ENCODE results near the gene NELFE. TPM values are rescaled to one million over a fixed set of nuclear protein-coding genes. Genes with fewer than 3 reads are reported as not detected.

The NELFE gene
- total RNA-seq, 1 experiment from 2014 or later, result 91.4 TPM

GRCh38 chr6:31966997-31967925 is 8.5 kb upstream of the NELFE start:
- H4K5ac ChIP-seq (ENCODE audit: insufficient read length, low read depth, low read length), result no peak overlapping the region
- Mint-ChIP-seq H3K9me3 (no peaks in the 10 kb centered on the region), H3K36me3 (ENCODE audit: insufficient read depth in 1 of 3, low read depth in 3 of 3) (peaks cover 41 to 82% (median 76%) of the 10 kb centered on the region in 3 experiments; a peak in 6 of 7 replicates), H3K27me3 (ENCODE audit: low read depth) (no peaks in the 10 kb centered on the region; the same call in 1 of the 2 replicates), H3K4me3 (no peak overlapping the region), H3K4me1 (peaks cover 0 to 4% of the 10 kb centered on the region in 2 experiments; a peak in 1 of 4 replicates), H3K27ac (no peak overlapping the region; a peak in 1 of 7 replicates)
- H3K18ac ChIP-seq (ENCODE audit: insufficient read length, low read depth, low read length), result no peak overlapping the region
- no peak overlapping the region for H3K23ac ChIP-seq (ENCODE audit: insufficient read length, low read depth, low read length)
- H2BK15ac ChIP-seq (ENCODE audit: low read depth, low read length), result no peak overlapping the region
- DNase-seq, result no peak
- H3K9me3 ChIP-seq (ENCODE audit: control insufficient read depth, low read depth, low read length), result no peaks in the 10 kb centered on the region
- no peak overlapping the region for H2BK20ac ChIP-seq (ENCODE audit: low read depth, low read length, poor library complexity, severe bottlenecking)
- H3K4ac ChIP-seq (ENCODE audit: low read depth, low read length), result no peak overlapping the region
- H2AK5ac ChIP-seq (ENCODE audit: insufficient read length, low read length), result no peak overlapping the region
- H3K9ac ChIP-seq (ENCODE audit: extremely low read depth, insufficient read length, low read length), result no peak overlapping the region
- no peaks in the 10 kb centered on the region for H4K20me1 ChIP-seq (ENCODE audit: control insufficient read depth, insufficient read depth, insufficient read length)
- H3K14ac ChIP-seq (ENCODE audit: insufficient read depth, low read length), result no peak overlapping the region
- H3K23me2 ChIP-seq (ENCODE audit: insufficient read length, low read depth, low read length, poor library complexity, severe bottlenecking), result no peaks in the 10 kb centered on the region
- H3K27me3 ChIP-seq (ENCODE audit: insufficient read depth, low read length), result no peaks in the 10 kb centered on the region
- no peak overlapping the region for H2BK120ac ChIP-seq (ENCODE audit: low read depth, low read length, poor library complexity, severe bottlenecking)
- no peak overlapping the region for H3K56ac ChIP-seq (ENCODE audit: insufficient read length, low read depth, low read length)
- H3K79me2 ChIP-seq (ENCODE audit: insufficient read depth, low read length), result no peaks in the 10 kb centered on the region; the same call in 1 of the 2 replicates
- H3T11ph ChIP-seq (ENCODE audit: low read length), result no peak overlapping the region
- H2BK5ac ChIP-seq (ENCODE audit: insufficient read length, low read length), result no peak overlapping the region
- no peaks in the 10 kb centered on the region for H3K4me1 ChIP-seq (ENCODE audit: insufficient read depth, low read length)
- no peak overlapping the region for H3K4me2 ChIP-seq (ENCODE audit: insufficient read depth, insufficient read length, low read length)
- H4K91ac ChIP-seq (ENCODE audit: insufficient read length, low read depth, low read length), result no peak overlapping the region
- no peak overlapping the region for H4K8ac ChIP-seq (replicated peaks; ENCODE audit: insufficient read length, low read depth, low read length)
- H2BK12ac ChIP-seq (ENCODE audit: insufficient read length, low read depth, low read length), result no peak overlapping the region
- no CpG with 5 or more reads among the region's 10 CpGs for WGBS (ENCODE audit: extremely low coverage, insufficient read length, low lambda C conversion rate)
- no peak overlapping the region for H3K27ac ChIP-seq (ENCODE audit: insufficient read length, low read depth, low read length)
- H3K79me1 ChIP-seq (ENCODE audit: insufficient read depth, low read depth, low read length, poor library complexity, severe bottlenecking), result no peaks in the 10 kb centered on the region
- H2AFZ ChIP-seq (ENCODE audit: low read length), result no peak overlapping the region
- TF ChIP-seq CTCF (conservative IDR thresholded peaks at IDR 0.05), result no peak

Measured in H9 (cell line).